Stimulated activated CD4-positive, alpha-beta T cell treated with anti-CD3 and anti-CD28 coated beads, Interleukin-4, amount 100 ng/mL, for 1 hour (primary cell): ENCODE measurements around the gene RNF4.
"Not testable (repeated sequence)": the region's sequence is repeated elsewhere in the genome, so short reads cannot be mapped to it uniquely, and the experiment has no call there.

Source experiments
- DNase-seq: peaks from one replicate; pipeline ENCODE4 v3.0.0-alpha.2; 2020

Gene RNF4

DNA sequence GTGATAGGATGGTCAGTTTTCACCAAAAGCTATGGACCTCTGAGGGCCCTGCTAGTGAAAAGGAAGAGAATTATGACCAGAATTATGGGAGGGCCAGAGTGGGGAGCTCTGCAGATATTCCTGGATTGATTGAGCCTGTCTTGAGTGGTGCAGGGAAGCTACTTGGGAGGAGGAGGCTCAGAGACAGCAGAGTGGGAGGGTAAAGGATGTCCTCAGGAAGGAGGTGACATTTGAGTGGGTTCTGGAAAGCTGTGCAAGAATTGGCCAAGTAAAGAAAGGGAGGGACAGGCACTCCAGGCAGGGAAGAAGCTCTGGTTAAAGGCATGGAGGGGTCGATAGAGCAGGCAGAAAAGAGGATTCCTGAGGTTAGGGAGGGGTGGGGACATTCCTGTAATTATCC lies 24.1 kb downstream of the RNF4 start:
- no peak for DNase-seq

DNA sequence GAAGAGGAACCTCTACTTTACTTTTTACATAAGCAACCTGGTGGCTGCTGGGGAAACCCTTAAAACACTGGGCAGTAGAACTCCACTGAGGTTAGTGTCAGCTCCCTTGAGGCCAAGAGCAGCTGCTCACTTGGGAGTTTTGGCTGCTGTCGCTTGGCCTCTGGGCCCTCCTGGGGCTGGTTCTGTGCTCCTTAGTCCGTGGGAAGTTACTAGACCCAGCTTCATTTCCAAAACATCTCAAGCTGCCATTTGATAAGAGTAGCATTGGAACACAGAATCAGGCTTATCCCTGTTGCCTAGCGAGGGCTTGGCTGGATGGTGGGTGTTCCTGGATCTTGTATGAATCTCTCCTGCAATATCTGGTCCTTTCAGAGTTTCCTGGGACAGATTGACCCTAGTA lies 26.1 kb downstream of the RNF4 start:
- no peak for DNase-seq

DNA sequence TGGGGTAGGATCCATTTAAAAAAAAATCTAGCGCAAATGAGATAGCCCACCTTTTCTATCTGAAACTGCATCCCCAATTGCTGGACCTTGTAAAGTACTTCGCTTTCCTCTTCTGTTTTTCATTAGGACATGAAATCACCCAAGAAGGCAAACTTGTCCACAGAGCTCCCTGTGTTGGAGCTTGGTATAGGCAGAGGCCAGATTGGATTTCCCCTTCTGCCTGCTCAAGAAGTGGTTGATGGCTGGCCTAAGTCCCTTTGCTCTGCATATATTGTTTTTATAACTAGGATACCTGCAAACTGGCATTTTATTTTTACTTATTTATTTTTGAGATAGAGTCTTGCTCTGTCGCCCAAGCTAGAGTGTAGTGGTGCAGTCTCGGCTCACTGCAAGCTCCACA lies 28.4 kb downstream of the RNF4 start:
- no peak for DNase-seq

DNA sequence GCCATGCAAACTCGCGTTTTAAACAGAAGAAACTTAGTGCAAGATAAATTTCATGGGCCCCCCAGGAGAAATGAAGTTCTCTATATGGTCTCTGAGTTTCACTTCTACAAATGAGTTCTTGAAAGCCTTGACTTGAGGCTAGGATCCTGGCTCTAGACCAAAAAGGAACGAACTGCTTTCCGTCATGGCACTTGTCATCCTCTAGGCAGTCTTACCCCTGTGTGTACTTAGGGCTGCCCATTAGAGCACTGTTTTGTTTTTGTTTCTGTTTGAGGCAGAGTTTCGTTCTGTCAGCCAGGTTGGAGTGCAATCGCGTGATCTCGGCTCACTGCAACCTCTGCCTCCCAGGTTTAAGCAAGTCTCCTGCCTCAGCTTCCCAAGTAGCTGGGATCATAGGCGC lies 29.0 kb downstream of the RNF4 start:
- DNase-seq: no peak

DNA sequence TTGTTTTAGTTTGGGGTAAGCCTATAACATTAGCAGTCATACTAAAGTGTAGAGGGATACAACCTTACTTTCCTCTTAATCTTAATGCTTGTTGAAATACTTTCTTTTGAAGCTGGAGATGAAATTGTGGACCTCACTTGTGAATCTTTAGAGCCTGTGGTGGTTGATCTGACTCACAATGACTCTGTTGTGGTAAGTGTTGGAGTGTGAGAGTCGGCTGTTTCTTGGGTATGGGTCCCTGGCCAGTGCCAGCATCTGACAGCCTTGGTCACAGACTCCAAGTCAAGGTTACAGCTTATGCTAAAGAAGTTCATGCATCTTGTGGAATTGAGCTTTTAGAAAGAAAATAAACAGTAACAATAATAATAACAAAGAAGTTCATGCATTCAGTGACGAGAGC lies 31.6 kb downstream of the RNF4 start:
- DNase-seq: no peak

DNA sequence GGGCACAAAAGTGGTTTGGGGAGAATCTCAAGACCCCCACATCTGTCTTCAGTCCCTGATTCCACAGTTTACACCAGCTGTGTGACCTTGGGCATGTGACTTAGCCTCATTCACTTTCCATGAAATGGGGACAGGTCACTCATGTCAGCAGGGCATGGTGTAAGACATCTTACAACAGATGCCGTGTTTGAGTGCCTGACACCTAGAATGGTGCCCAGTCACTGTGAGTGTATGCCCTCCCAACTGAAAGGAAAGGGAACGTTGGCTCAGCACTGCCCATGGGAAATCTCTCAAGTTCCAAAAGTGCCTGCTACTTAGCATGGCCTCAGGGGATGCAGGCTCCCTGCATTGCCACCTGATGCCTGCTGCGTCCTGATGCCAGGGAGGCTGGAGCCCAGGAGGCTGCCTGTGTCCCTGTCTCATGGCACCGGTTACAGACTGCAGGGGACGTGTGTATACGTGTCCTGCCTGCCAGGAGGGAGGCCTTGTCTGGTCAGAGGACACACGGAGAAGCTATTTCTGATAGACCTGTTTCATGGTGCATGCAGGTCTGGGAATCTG lies 32.2 kb downstream of the RNF4 start:
- DNase-seq: no peak

DNA sequence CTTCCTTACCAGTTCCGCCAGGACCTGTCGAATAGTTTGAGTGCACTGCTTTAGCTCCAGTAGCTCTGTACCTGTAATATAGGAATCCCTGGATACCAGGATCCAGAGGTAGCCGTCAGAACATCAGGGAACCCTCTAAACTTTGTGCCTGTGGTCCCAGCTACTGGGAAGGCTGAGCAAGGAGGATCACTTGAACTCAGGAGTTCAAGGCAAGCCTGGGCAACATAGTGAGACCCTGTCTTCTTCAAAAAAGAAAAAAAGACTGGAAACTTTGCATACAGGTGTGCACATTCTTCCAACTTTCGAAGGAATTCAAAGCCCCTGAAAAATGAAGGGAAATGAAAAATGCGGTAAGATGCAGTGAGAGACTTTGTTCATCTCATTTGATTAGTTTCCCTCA lies 34.9 kb downstream of the RNF4 start:
- no peak for DNase-seq

DNA sequence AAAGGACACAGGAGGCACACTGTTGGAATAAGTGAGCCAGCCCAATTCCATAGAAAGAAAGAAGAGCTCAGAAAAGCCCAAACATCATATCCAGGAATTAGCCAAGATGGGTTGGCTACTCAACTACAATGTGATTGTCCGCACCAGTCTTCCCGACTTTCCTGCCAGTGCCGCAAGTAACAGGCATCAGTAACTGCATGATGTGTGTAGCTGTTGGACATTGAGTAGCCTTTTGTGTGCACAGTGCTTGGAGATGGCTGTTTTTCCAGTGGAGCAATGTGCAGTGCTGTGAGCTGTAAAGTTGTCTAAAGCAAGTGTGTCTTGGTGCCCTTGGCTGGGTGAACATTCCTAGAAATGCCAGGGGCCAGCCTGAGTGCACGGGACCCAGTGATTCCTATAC lies 38.4 kb downstream of the RNF4 start:
- DNase-seq: no peak

DNA sequence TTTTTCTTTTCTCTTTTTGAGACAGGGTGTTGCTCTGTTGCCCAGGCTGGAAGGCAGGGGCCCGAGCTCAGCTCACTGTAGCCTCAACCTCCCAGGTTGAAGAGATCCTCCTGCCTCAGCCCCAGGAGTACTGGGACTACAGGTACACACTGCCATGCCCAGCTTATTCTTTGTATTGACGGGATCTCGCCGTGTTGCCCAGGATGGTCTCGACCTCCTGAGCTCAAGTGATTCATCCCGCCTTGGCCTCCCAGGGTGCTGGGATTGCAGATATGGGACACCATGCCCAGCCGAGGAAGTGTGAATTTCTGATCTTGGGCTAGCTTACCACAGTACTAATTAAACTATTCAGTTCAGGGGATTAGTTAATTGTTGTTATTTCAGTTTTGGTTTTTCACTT lies 38.9 kb downstream of the RNF4 start:
- no peak for DNase-seq

DNA sequence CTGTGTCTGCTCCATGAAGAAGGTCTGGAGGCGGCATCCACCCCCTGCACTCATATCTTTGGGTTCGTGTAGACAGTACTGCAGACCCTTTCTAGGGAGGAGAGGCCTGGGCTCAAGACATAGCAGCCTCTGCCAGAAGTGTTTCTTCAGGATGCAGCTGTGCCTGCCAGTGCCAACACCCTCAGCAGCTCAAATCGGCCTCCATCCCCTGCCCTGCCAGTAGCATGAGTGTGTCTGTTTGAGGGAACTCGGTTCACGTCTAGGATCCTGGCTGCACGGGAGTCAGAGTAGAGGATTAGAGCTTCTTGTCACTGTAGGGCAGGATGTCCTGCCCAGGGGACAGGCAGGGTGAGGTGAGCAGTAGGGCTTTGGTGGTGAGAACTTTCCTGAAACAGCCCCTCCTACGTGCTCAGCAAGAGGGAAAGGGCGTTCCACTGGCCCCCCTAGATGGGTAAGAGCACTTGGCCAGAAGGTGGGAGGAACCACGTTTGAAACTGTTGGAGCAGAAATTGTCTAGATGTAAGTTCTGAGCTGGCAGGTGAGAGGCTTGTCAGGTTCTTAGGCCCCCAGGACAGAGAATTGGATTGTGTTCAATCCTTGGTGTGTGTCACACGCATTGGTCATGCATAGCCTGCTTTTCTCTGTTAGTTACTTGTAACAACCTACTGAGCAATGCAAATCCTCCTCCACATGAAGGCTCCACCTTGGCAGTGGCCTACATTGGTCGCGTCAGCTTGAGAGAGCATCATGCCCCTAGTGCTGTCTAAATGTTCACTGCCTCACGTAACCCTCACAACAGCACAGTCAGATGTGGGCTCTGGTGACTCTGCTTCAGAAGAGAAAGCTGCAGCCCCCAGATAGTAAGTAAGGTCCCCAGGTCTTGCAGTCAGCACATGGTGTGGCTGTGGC lies 41.7 kb downstream of the RNF4 start:
- DNase-seq: no peak

DNA sequence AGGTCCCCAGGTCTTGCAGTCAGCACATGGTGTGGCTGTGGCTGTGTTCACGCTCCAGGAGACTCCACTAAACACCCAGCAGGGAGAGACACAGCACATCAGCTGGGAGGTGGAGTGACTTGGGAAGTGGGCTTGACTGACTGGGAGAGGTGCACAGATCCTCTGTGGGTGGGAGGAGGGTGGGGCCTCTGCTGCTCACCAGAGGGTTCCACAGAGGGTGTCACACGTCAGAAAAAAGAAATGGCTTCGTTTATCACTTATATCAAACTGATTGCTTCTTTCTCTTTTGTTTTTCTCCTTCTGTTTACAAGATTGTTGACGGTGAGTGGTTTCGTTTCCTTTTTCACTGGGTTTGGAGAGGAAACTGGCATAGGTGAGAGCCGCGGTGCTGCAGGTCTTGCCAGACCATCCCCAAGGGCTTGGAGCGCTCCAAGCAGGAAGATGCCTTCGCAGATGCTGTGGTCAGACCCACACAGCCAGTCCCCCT lies 42.8 kb downstream of the RNF4 start:
- no peak for DNase-seq

DNA sequence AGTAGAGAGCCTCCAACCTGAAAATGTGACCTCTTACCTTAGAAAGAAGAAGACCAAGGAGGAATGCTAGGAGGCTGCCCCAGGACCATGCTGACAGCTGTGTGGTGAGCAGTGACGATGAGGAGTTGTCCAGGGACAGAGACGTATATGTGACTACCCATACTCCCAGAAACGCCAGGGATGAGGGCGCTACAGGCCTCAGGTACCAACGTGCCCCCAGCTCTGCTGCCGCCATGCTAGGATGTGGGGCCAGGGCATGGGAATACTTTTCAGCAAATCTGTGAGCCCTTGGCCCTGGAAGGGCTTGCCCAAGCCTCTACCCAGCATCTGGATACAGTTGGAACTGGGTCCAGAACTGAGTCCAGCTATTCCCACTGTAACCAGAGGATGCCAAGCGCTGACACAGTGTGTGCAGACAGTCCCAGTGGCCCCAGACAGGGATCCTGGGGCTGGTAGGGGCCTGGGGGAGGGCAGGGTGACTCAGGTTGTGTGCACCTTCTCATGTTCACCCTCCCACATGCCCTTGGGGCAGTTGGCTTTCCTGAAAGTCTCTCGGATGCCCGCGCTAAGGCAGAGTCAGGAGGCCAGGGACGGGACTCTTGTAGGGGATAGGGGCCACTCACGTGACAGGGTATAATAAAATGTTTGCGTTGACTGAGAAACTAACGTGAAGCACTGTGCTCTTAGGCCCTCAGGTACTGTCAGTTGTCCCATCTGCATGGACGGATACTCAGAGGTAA lies 43.7 kb downstream of the RNF4 start:
- no peak for DNase-seq

DNA sequence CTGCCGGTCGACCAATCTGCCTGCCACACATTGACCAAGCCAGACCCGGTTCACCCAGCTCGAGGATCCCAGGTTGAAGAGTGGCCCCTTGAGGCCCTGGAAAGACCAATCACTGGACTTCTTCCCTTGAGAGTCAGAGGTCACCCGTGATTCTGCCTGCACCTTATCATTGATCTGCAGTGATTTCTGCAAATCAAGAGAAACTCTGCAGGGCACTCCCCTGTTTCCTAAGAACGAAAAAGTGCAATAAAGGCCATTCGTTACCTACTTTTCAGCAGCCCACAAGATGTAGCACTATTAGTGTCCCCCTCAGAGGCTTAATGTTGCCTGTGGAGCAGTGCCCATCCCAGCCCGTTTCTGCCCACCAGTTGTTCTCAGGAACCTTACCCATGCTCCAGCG lies 45.3 kb downstream of the RNF4 start:
- DNase-seq: not testable (repeated sequence)

DNA sequence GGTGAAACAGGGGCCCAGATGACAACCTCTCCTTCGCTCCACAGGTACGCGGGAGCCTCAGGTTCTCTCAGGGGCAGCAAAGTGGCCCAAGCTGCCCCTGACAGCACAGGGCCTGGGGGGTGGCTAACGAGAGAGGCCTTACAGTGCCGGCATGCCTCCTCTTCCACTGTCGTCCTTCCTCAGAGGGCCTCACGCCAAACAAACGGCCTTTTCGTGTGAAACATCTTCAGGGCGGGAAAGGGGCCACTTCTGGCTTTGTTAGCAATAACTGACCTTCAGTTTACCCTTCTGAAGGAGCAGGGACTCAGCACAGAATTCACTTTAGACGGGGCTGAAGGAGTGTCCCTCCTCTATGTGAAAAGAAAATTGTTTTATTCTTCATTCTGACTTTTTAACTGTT lies 46.0 kb downstream of the RNF4 start:
- not testable (repeated sequence) for DNase-seq

DNA sequence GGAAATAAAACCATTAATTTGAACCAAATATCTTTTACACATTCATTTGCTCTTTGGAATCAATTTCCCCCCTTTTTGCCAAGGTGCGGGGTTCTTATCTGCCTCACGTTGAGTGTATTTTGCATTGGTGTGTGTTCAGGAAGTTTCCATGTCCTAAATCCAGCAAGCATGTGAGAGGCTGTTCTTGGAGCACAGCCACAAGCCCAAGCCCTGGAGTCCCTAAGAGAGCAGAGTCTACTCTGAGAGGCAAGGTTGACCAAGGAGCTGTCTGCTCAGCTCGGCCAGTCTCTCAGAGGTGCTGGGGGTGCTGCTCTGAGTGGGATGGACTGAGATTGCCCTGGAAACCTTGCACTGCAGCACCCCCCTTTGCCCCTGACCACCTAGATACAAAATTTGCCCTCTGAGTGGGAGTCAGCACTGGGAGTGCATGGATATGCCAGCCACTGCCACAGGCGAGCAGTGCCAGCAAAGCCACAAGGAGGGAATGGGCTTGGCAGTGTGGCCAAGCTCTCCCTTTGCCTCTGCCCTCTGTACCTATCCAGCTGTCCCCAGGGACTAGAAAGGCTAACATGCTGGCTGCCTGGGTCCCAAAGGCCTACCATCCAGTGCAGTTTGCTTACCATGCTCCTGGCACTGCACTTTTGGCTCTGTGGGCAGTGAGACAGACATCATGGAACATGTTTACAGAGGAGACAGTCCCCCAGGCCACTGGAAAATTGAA lies 47.1 kb downstream of the RNF4 start:
- no peak for DNase-seq

DNA sequence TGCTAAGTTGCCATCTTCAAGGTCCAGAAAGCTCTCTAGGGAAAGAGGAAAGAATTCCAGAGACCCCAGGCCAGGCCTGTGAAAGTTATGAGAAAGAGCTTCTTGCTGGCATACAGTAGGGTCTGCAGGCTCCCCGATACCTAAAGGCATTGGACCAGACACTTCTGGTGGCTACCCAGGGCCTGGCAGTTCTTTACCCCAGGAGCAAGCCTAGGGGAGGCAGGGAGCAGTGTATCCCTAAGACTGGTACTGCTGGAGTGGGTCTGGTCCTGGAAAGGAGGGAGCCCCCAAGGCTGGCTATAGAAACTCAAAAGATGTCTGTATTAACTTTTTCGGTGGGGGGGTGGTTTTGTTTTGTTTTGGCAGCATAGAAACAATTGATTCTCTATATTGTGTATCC lies 47.7 kb downstream of the RNF4 start:
- no peak for DNase-seq

DNA sequence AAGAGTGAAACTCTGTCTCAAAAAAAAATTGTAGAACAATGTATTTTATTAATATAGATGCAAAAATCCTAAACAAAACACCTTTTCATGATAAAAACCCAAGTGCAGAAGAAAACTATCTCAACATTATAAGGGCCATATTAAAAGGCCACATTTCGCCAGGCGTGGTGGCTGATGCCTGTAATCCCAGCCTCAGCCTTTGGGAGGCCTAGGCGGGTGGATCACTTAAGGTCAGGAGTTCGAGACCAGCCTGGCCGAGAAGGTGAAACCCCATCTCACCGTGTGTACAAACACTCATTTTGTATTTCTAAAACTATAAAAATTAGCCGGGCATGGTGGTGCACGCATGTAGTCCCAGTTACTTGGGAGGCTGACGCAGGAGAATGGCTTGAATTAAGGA lies 57.7 kb downstream of the RNF4 start:
- DNase-seq: no peak

DNA sequence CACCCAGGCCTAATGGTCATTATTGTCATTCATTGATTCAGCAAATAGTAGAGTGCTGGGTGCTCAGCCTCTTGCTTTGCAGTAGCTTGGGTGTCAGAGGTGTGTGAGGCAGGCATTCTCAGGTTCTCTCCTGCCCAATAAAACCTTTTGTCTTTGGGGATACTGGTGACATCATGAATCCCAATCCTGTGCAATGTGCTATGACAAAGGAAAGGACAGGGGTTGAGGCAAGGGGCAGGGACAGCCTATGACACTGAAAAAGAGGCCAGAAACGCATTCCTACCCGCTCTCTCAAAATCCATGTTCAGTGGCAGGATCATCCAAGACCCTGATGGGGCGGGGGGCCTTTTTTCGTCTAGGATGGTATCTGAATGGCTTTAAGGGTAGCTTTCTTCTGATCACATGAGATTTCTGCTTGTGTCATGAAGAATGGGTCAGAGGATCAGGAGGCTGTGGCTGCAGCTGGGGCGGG lies 66.0 kb downstream of the RNF4 start:
- DNase-seq: no peak

DNA sequence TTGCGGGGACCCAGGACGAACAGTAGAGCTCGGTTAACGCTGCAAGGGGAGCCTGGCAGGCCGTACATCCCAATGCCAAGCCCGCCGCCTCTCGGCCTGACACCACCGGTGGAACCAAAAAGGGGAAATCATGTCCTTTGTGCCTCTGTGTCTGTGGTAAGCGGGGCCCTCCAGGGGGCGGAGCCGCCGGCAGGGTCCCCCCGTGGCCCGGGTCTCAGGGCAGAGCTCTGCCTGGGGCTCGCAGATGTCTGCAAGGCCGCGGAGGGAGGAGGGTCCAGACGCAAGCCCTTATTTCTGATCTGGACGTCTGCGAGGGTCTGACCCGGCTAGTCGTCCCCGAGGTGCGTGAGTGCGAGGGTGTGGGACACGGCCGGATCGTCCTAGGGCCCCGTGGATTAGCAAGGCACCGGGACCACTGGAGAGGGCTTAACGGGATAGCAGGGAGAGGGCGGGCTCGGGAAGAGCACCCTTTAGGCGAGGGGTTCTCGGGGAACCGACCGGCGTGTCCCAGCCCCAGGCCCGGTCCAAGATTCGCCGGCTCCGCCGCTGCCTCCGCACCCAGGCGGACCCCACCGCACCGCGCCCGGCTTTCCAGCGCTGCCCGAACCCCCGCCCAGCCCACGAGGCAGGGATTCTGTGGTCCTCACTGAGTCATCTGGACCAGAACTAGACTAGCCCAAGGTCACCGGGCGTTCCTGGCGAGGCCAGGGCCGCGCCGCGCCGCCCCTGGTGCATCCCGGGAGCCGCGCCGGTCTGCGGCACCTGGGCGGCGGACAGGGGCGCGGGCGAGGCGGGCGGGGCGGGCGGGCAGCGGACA lies 66.7 kb downstream of the RNF4 start:
- DNase-seq: peak; percentile 49

DNA sequence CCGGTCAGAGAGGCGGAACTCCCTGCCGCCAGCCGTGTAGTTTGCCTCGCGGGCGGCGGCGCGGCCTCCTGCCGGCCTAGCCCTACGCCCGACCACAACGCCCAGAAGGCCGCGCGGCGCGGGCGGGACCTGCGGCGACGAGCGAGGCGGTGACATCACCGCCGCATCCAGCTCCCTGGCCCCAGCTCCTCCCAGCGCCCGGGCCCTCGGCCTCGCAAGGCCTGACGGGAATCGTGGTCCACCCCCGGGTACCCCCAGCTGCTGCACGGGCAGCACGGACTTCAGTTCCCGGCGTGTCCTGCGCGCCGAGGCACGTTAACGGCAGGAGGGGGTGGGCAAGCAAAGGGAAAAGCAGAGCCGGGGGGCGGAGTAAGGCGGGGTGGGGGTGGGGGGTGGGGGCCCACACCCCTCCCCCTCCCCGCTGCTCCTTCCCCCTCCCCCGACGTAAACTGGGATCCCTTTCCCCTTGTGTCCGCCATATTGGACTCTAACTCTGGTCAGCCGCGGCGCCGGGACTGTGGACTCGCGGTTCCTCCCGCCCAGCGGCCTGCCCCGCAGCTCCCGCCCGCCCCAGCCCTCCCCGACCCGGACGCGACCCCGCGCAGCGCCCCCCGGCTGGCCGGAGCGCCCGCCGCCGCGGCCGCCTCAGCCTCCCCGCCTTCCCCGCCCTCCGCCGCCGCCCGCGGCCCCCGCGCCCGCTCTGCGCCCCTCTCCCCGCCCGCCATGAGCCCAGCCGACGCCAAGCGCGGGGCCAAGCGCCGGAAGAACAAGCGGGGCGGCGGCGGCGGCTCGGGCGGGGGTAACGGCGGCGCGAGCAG lies 67.5 kb downstream of the RNF4 start, which contains the start of gene FAM193A:
TSS of gene FAM193A (plus strand) at position 455 of the 818 bp plus-strand sequence. CDS start at position 724, 269 bp downstream.
- DNase-seq: peak; percentile 98
